K562 (cell line): ENCODE data around the gene TSPAN11. TPM values are rescaled to one million over a fixed set of nuclear protein-coding genes. Genes with fewer than 3 reads are reported as not detected.

Experiments
- BMI1 ChIP-seq: fragments of 150-350 bp; IDR thresholded peaks from 2 replicates; pipeline ENCODE4 v1.6.1; 2014; ENCODE audit warnings: low read length
- SIN3A ChIP-seq, 2 experiments: fragments of 150-350 bp in 1 of 2; IDR thresholded peaks; 2 replicates each; pipeline ENCODE4 v1.6.1; 2011 to 2016; ENCODE audit warnings: borderline replicate concordance in 2 of 2, low read depth in 2 of 2, low read length in 2 of 2, mild to moderate bottlenecking in 2 of 2, moderate library complexity in 2 of 2; ENCODE audit not compliant: control insufficient read depth in 1 of 2
- SMARCC2 ChIP-seq: fragments of 450-650 bp; IDR thresholded peaks from 2 replicates; pipeline ENCODE4 v1.6.1; 2017; ENCODE audit warnings: antibody characterized with exemption, moderate library complexity, mild to moderate bottlenecking, low read depth
- ZNF217 ChIP-seq: sonication (generic); formaldehyde crosslinking; IDR thresholded peaks from 2 replicates; pipeline ENCODE4 v1.8.0; 2022; ENCODE audit warnings: mild to moderate bottlenecking, missing genetic modification reagents
- polyA plus RNA-seq, 8 experiments: library from polyadenylated mRNA; depleted of rRNA in 4 of 8; stranded (reverse) in 5 of 8; unstranded in 3 of 8; fragments of >200 nt; fragmentation: Nextera tagmentation in 2 of 8; fragmentation: Illumina TruSeq in 1 of 8; extraction: Ambion mirVana in 2 of 8; extraction: Trizol in 1 of 8; gene quantifications; 2 replicates each; pipeline versions ENCODE4 v1.2.1 to v1.2.3, GENCODE V29; 2011 to 2014; ENCODE audit warnings: inconsistent platforms in 1 of 8, missing spikeins in 1 of 8
- total RNA-seq, 7 experiments: library from RNA; depleted of rRNA in 6 of 7; stranded (reverse); fragments of >200 nt in 6 of 7; fragmentation: Illumina TruSeq in 2 of 7; extraction: Trizol in 2 of 7; gene quantifications; 2 replicates each; pipeline versions ENCODE4 v1.2.1 to v1.2.3, GENCODE V29; 2011 to 2021; ENCODE audit warnings: low replicate concordance in 1 of 7
- TF ChIP-seq, protein P1 (sequence below): fragments of 450-650 bp; IDR thresholded peaks from 2 replicates; pipeline ENCODE4 v1.6.1; 2016; ENCODE audit warnings: borderline replicate concordance
- TF ChIP-seq, protein P2 (sequence below): fragments of 150-350 bp; IDR thresholded peaks from 2 replicates; pipeline ENCODE4 v1.6.1; 2014; ENCODE audit warnings: low read depth, mild to moderate bottlenecking, low read length, borderline replicate concordance

The TSPAN11 gene
- total and polyA plus RNA-seq, 9 of the 15 experiments (the other 6 are each of a cell fraction or from before 2014, with no cell fraction given) = not detected

GRCh38 chr12:30902596-30902995, 24.0 kb upstream of the TSPAN11 start (continued):
- TF ChIP-seq SIN3A (IDR thresholded peaks at IDR 0.05; ENCODE audit: borderline replicate concordance in 2 of 2, control insufficient read depth in 1 of 2, low read depth in 2 of 2, low read length in 2 of 2) (no peak), ZNF217 (CRISPR knock-in tag) (no peak), SMARCC2 (no peak), BMI1 (no peak)
- TF ChIP-seq, protein P1, sequence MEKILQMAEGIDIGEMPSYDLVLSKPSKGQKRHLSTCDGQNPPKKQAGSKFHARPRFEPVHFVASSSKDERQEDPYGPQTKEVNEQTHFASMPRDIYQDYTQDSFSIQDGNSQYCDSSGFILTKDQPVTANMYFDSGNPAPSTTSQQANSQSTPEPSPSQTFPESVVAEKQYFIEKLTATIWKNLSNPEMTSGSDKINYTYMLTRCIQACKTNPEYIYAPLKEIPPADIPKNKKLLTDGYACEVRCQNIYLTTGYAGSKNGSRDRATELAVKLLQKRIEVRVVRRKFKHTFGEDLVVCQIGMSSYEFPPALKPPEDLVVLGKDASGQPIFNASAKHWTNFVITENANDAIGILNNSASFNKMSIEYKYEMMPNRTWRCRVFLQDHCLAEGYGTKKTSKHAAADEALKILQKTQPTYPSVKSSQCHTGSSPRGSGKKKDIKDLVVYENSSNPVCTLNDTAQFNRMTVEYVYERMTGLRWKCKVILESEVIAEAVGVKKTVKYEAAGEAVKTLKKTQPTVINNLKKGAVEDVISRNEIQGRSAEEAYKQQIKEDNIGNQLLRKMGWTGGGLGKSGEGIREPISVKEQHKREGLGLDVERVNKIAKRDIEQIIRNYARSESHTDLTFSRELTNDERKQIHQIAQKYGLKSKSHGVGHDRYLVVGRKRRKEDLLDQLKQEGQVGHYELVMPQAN = no peak
- TF ChIP-seq, protein P2, sequence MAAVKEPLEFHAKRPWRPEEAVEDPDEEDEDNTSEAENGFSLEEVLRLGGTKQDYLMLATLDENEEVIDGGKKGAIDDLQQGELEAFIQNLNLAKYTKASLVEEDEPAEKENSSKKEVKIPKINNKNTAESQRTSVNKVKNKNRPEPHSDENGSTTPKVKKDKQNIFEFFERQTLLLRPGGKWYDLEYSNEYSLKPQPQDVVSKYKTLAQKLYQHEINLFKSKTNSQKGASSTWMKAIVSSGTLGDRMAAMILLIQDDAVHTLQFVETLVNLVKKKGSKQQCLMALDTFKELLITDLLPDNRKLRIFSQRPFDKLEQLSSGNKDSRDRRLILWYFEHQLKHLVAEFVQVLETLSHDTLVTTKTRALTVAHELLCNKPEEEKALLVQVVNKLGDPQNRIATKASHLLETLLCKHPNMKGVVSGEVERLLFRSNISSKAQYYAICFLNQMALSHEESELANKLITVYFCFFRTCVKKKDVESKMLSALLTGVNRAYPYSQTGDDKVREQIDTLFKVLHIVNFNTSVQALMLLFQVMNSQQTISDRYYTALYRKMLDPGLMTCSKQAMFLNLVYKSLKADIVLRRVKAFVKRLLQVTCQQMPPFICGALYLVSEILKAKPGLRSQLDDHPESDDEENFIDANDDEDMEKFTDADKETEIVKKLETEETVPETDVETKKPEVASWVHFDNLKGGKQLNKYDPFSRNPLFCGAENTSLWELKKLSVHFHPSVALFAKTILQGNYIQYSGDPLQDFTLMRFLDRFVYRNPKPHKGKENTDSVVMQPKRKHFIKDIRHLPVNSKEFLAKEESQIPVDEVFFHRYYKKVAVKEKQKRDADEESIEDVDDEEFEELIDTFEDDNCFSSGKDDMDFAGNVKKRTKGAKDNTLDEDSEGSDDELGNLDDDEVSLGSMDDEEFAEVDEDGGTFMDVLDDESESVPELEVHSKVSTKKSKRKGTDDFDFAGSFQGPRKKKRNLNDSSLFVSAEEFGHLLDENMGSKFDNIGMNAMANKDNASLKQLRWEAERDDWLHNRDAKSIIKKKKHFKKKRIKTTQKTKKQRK = no peak
- TF ChIP-seq, all 486 proteins: peak for 0
